ENCODE measurements around the gene BORCS6.
"Not testable (repeated sequence)": the region's sequence is repeated elsewhere in the genome, so short reads cannot be mapped to it uniquely, and the experiment has no call there.

BORCS6 gene

DNA sequence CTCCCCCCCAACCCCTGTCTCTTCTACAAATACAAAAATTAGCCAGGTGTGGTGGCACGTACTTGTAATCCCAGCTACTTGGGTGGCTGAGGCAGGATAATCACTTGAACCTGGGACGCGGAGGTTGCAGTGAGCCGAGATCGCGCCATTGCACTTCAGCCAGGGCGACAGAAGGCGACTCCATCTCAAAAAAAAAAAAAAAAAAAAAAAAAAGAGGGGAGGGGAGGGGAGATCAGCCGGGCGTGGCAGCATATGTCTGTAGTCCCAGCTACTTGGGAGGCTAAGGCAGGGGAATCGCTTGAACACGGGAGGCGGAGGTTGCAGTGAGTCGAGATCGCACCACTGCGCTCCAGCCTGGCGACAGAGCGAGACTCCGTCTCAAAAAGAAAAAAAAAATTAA lies 19.8 kb downstream of the BORCS6 start:
- not testable (repeated sequence) for DNase-seq

DNA sequence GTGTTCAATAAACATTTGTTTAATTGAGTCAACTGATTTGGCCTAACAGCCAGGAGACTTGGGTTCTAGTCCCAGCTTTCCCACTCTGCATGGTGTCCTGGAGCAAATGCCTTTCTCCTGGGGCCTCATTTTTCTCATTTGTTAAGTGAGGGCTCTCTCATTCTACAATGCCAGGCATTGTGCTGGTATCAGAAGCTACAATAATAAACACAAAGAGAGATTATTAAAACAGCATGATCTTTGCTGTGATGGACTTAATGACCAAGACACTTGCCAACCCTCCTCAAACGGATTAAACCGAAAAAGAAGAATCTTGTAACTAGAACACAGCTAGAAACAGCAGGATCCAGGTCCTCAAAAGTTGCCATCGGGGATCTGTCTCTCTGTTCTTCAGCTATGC lies 22.5 kb downstream of the BORCS6 start:
- DNase-seq, result no peak

GRCh38 chr17:8166731-8167130 lies 23.2 kb downstream of the BORCS6 start:
- DNase-seq, result no peak

GRCh38 chr17:8164815-8165131 lies 25.2 kb downstream of the BORCS6 start:
- DNase-seq, result no peak

GRCh38 chr17:8163978-8164814 lies 25.8 kb downstream of the BORCS6 start:
- peak; percentile 38 for DNase-seq

DNA sequence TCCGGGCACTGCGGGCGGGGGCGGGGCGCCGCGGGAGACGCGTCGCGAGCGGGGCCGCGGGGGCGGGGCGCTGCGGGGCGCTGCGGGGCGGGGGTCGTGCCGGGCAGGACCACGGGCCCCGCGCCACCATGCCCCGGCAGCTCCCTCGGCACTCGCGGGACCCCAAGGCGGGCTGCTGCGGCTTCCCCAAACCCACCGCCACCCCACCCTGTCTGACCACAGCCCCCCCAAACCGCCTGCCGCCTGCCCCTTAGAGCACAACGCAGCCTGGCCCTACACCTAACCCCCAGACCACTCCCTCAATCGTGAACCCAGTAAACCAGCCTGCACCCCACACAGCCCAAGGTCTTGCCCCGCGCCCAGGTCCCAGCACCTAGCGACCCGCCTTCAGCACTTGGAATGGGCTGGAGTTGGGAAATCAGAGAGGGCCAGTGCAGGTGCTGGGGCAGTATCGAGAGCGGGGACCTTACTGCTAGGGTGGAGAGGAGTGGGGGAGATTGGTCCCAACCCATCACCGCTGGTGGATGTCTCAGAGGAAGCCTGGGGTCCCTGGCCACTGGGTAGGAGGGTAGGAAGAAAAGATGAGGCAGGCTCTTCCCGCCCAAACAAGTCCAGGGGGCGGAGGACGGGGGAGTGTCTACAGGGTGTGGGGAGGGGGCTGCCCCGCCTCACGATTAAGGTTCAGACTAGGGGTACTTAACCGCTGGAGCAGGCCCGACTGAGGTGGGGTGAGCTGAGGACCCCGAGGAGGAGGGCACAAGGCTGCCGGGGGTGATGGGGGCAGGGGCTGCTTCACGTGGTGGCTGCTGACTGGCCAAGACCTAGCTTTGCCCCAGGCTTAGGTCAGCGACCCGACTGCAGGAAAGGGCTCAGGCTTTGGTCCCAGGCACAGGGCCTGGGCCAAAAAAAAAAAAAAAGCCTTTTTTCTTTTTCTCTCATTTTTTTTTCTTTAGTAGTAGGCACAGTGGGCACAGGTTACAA lies 26.7 kb downstream of the BORCS6 start:
- peak; percentile 39 for DNase-seq

DNA sequence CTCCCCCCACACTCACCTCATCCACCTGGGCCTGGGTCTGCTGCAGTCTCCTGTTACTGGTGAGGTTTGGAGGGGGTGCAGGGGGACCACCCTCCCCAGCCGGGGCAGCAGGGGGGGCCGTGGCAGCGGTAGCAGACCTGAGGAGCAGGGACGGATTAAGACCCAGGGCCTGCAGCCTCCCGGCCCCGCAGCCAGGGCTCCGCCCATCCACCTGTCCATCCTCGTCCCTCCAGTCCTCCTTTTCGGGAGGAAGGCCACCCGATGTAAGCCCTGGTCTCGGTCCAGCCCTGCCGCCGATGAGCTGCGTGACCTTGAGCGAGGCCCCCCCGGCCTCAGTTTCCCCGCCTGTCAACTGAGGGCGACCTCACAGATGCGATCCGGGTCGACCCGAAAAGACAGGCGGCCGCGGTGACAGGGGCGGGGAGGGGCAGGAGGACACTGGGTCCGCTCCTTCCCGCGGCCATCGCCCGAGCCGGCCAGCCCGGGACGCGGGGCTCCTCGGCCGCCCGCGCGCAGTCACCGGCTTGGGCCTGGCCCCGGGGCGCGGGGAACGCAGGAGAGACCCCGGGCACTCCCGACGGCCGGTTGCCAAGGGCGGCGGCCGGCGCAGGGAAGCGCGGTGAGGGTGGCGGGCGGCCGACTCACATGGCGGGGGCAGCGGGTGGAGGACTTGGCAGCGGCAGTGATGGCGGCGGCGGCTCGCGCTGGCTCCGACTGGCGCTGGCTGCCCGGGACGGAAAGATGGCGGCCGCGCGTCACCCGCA lies 27.6 kb downstream of the BORCS6 start, which contains the start of gene VAMP2:
Gene VAMP2 (minus strand): TSS at position 716 of the 764 bp plus-strand sequence. CDS start 69 bp downstream, at position 647.
- DNase-seq, result peak; percentile 60

- DNase-seq, result no peak
These were observed 28.4 kb downstream of the BORCS6 start for GRCh38 chr17:8161289-8162232.

- DNase-seq, result no peak
These were observed 29.2 kb downstream of the BORCS6 start for GRCh38 chr17:8160741-8161221.

DNA sequence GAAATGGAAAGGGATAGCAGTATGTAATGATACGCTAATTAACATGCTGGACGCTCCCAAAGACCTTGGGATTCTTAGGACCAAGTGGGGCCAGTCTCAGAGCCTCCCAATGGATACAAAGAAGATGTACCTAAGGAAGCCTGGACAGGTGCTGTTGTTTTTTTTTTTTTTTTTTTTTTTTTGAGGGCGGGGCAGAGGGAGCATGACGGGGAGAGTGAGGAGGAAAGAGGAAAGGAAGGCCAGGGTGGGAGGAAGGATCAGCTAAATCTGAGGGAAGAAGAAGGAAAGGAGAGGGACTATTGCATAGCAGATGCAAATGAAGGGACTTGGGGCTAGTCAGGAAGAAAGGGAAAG lies 29.8 kb downstream of the BORCS6 start:
- DNase-seq, result no peak

GRCh38 chr17:8159459-8160223 lies 30.3 kb downstream of the BORCS6 start:
- DNase-seq, result no peak

DNA sequence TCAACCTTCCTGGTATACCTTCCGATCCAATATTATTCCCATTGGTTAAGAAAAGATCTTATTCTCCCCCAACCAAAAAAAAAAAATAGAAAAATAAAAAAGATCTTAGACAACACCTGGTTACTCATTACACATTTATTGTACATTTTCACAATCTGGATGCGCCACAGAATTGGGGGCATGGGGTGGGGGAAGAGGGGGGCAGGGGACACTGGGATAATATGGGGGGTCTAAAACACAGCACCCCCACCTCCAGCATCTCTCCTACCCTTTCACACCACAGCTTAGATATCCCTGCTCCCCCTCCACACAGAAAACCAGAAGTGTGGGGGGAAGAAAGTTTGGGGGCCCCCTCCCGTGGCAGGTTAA lies 31.0 kb downstream of the BORCS6 start:
- no peak for DNase-seq

DNA sequence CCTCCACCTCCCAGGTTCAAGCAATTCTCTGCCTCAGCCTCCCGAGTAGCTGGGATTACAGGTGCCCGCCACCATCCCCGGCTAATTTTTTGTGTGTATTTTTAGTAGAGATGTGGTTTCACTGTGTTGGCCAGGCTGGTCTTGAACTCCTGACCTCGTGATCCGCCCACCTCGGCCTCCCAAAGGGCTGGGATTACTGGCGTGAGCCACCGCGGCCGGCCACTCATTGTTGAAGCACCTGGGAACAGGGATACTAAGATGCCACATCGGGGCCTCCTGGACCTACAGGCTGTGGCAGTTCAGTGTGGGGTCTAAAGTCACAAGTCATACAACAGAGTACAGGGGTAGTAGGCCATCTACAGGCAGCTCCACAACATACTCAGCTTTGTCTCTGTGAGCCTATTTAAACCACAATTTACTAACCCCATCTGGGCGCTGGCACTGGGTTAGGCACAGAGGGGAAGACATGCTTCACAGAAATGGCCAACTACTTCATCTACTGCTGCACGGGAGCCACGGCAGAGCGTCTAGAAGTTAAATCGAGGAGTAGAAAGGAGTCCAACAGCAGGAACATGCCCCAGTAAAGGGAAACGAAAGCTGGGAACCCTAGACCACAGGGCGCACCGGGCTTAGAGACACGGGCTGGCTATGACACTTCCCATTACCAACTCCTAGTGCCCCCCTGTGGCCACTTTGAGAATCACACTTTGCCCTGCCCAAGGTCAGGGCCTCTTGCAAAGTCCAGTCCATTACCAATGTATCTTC lies 31.5 kb downstream of the BORCS6 start:
- DNase-seq, result peak; percentile 33

DNA sequence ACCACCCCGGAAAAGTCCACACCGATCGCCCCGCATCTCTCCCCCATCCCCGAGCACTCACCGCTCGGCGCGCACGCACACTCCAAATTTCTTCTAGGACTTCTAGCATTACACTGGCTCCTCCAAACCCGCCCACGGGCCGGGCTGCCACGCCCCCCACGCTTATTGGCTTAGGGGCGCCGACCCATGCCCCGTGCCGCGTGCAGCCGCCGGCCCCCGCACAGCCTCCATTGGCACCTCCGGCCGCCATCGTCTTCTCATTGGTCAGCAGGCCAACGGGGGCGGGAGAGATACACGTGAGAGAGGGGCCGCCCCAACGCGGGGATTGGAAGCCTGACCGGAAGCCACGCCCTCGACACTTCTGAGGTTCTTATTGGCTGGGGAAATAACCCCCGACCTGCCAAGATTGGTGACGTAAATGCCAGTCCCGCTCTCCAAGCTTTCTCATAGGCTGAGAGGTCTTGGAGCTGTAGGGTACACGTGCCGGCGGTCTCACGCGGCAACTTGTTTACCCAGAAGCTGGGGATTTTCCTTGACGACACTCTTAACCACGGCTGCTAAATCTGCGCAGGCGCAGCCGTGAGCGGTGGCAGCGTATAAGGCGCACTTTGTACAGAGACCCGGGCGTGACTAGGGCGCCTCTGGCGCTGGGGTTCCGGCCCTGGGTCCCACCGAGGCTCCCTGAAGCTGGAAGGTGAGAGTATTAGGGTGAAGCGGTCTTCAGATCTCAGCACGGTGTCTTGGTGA lies 33.6 kb downstream of the BORCS6 start:
- peak; percentile 98 for DNase-seq

- no peak for DNase-seq
These were observed 34.1 kb downstream of the BORCS6 start for GRCh38 chr17:8155996-8156245.

DNA sequence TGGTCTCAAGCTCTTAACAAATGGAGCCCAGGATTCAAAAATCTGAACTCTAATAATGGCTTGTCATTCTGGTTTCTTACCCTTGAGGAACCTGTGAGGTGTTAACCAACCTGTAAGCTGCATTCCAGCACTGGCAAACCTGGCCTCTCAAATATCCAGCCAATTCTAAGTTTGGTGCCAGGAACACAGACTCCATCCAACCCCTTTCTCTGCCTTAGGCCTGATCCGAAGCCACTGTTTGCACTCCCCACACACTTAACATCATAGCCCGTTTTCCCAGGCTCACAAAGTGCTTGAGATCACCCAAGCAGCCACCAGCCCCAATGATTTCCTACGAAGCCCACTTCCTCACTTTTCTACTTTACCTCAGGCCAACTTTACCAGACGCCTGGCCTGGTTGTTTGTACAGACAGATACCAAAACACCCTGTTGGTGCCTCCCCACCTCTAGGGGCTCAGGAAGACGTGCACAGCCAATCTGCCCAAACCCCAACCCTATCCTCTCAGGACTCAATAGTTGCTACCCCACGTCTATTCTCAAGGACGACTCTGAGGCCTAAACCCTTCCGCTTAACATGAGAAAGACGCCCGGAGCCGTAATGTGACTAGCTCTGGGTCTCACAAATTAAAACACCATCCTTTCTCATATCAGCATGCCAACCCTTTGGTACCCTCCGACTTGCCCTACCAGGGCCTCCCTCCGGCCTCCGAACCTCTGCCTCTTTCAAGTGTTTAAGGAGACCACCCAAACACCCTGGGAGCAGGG lies 34.6 kb downstream of the BORCS6 start:
- DNase-seq, result no peak

DNA sequence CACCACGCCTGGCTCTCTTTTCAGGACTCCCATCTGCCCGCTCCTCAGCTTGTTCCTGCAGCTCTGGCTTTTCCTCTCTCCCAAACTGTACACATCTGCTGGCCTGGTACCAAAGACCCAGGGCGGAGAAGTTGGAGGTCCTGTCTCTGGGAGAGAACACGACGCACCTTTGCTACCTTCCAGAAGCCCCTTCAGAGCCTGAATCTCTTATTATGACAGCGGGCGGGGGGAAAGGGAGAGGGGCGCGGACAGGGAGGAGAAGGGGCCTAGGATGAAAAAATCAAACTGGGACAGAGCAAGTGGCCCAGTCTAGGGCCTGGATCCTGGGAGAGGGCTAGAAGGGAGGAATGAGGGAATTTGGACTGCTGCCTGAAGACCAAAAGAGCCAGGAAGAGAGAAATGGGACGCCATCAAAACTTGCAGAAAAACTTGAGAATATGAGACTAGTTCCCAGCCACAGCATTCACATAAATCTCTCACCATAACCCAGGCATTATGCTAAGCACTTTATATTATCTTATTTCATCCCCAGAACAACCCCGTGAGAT lies 35.3 kb downstream of the BORCS6 start:
- DNase-seq, result no peak

DNA sequence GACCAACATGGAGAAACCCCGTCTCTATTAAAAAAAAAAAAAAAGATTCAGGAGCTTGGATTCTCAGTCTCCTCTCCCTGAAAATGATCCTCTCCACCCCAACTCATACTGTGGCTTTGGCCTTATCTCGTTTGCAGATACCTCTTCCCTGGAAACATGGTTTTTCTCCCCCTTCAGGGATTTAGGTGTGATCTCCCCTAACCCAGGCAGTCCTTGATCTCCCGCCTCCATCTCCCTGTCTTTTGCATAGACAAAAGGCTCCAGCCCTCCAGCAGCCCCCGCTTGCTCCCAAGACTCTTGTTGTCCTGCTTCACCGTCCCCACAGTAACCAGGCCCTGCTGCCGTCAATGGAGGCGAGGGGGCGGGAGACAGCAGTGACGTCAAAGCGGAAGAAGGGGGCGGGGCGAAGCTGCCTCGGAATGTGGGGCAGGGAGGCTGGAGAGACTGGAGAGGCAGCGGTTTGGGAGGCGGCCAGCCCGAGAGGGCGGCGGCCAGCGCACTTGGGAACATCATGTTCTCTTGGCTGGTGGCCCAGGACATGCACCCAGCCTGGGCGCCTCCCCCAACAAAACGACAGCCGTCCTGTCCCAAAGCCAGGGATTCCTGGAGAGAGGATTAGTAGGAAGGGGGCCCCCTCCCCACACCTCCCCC lies 35.9 kb downstream of the BORCS6 start:
- DNase-seq, result no peak
